OCI-LY3 (cell line): ENCODE measurements around the gene CNTNAP2.

ENCODE experiments used
- H2AFZ ChIP-seq: fragments of 200-600, 300-600 bp; shearing (Covaris generic); 2 replicates; pipeline ENCODE4 v1.6.0; 2014; ENCODE audit warnings: antibody characterized with exemption, low read depth, low read length
- H3K27ac ChIP-seq: fragments of 200-600, 300-600 bp; sonication (generic); 2 replicates; pipeline ENCODE4 v1.5.1; 2014; ENCODE audit warnings: mild to moderate bottlenecking, low read length, moderate library complexity, mixed read lengths
- H3K27me3 ChIP-seq: fragments of 200-600, 300-600 bp; sonication (generic); 2 replicates; pipeline ENCODE4 v1.6.1; 2014; ENCODE audit warnings: low read depth, low read length, mixed read lengths
- H3K36me3 ChIP-seq: fragments of 200-600, 300-600 bp; sonication (generic); replicated peaks from 2 replicates; pipeline ENCODE3; 2014; ENCODE audit warnings: low read depth, low read length, mixed read lengths
- H3K4me1 ChIP-seq: fragments of 300-600, 200-600 bp; sonication (generic); 2 replicates; pipeline ENCODE4 v1.6.1; 2014; ENCODE audit warnings: low read length, mixed read lengths
- H3K4me2 ChIP-seq: fragments of 200-600, 300-600 bp; sonication (generic); 2 replicates; pipeline ENCODE4 v1.6.1; 2014; ENCODE audit warnings: low read length, mixed read lengths
- H3K4me3 ChIP-seq: fragments of 300-600, 200-600 bp; sonication (generic); 2 replicates; pipeline ENCODE4 v1.5.1; 2014; ENCODE audit warnings: antibody characterized with exemption, mild to moderate bottlenecking, low read length, moderate library complexity
- H3K79me2 ChIP-seq: fragments of 300-600, 200-600 bp; shearing (Covaris generic); 2 replicates; pipeline ENCODE4 v1.6.1; 2014; ENCODE audit warnings: mild to moderate bottlenecking, low read length, mixed read lengths
- H3K9ac ChIP-seq: fragments of 300-600, 200-600 bp; shearing (Covaris generic); 2 replicates; pipeline ENCODE4 v1.6.0; 2014; ENCODE audit warnings: mild to moderate bottlenecking, low read length, moderate library complexity
- H3K9me3 ChIP-seq: fragments of 200-600, 300-600 bp; shearing (Covaris generic); 2 replicates; pipeline ENCODE4 v1.6.1; 2014; ENCODE audit warnings: low read length, mixed read lengths; ENCODE audit not compliant: insufficient read depth
- H4K20me1 ChIP-seq: fragments of 200-600, 300-600 bp; sonication (generic); 2 replicates; pipeline ENCODE4 v1.6.1; 2016; ENCODE audit warnings: low read length, mixed read lengths; ENCODE audit not compliant: insufficient read depth
- EZH2phosphoT487 ChIP-seq: fragments of 200-600 bp; shearing (Covaris generic); IDR thresholded peaks from 2 replicates; pipeline ENCODE4 v1.6.1; 2018; ENCODE audit warnings: antibody characterized with exemption, mixed run types, low read depth
- TF ChIP-seq, protein P1 (sequence below): fragments of 200-600, 300-600 bp; sonication (generic); IDR thresholded peaks from 2 replicates; pipeline ENCODE4 v1.5.1; 2014; ENCODE audit warnings: antibody characterized with exemption, low read length, low read depth

Gene CNTNAP2

GRCh38 chr7:148191391-148192065, 2074.9 kb downstream of the CNTNAP2 start:
- Histone ChIP-seq H3K4me1 (no peaks in the 10 kb centered on the region), H4K20me1 (no peaks in the 10 kb centered on the region), H3K4me3 (no peak overlapping the region), H3K36me3 (no peaks in the 10 kb centered on the region), H3K27ac (no peak overlapping the region), H2AFZ (no peak overlapping the region), H3K9me3 (no peaks in the 10 kb centered on the region), H3K79me2 (no peaks in the 10 kb centered on the region), H3K9ac (no peak overlapping the region), H3K4me2 (no peak overlapping the region), H3K27me3 (no peaks in the 10 kb centered on the region)
- no peak for TF ChIP-seq EZH2phosphoT487
- TF ChIP-seq, protein P1, sequence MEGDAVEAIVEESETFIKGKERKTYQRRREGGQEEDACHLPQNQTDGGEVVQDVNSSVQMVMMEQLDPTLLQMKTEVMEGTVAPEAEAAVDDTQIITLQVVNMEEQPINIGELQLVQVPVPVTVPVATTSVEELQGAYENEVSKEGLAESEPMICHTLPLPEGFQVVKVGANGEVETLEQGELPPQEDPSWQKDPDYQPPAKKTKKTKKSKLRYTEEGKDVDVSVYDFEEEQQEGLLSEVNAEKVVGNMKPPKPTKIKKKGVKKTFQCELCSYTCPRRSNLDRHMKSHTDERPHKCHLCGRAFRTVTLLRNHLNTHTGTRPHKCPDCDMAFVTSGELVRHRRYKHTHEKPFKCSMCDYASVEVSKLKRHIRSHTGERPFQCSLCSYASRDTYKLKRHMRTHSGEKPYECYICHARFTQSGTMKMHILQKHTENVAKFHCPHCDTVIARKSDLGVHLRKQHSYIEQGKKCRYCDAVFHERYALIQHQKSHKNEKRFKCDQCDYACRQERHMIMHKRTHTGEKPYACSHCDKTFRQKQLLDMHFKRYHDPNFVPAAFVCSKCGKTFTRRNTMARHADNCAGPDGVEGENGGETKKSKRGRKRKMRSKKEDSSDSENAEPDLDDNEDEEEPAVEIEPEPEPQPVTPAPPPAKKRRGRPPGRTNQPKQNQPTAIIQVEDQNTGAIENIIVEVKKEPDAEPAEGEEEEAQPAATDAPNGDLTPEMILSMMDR: no peak

DNA sequence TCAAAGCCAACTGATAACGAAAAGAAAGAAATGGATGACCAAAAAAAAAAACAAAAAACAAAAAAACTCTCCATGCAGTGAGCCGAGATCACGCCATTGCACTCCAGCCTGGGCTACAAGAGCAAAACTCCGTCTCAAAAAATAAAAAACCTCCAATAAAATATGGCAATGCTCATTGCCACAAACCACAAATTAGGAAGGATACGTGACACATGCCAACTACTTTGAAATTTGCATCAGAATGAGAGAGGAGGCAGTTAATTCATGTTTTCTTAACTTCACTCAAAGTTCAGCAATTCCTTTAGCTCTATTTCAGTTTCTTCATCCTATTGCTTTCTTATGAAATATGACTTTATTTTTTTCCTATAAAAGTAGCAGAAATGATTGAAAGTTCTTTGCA, 2075.9 kb downstream of the CNTNAP2 start:
- H3K9ac ChIP-seq: no peak overlapping the region
- no peaks in the 10 kb centered on the region for H3K4me1 ChIP-seq
- TF ChIP-seq EZH2phosphoT487: no peak
- TF ChIP-seq, protein P1: no peak
- no peaks in the 10 kb centered on the region for H3K79me2 ChIP-seq
- peaks cover under 1% of the 10 kb centered on the region; the same call in 1 of the 2 replicates for H3K27me3 ChIP-seq
- H2AFZ ChIP-seq: no peak overlapping the region
- H3K27ac ChIP-seq: no peak overlapping the region
- H3K36me3 ChIP-seq: no peaks in the 10 kb centered on the region
- no peak overlapping the region for H3K4me2 ChIP-seq
- no peaks in the 10 kb centered on the region for H4K20me1 ChIP-seq
- H3K9me3 ChIP-seq: no peaks in the 10 kb centered on the region
- H3K4me3 ChIP-seq: no peak overlapping the region

DNA sequence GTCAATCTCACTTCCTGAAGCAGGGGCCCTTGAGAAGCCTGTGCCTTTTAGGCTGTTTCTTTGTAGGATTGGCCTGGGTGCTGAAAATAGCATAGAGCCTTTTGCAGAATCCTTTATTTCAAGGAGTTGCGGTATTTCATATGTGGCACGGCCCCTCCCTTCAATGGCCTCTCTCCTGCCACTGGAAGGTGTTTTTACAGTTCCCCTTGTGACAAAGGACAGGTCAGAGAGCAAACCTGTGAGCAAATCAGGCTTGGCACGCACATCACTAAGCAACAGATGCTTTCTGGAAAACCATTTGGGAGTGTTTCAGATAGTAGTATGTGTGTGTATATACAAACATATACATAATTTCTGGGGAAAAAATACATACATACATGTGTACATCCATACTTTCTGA, 2085.4 kb downstream of the CNTNAP2 start:
- no peak overlapping the region for H3K9ac ChIP-seq
- no peaks in the 10 kb centered on the region for H3K9me3 ChIP-seq
- H3K36me3 ChIP-seq: no peaks in the 10 kb centered on the region
- no peak overlapping the region for H3K4me3 ChIP-seq
- no peak for TF ChIP-seq EZH2phosphoT487
- TF ChIP-seq, protein P1: no peak
- H3K79me2 ChIP-seq: no peaks in the 10 kb centered on the region
- H3K4me2 ChIP-seq: no peak overlapping the region
- H3K27ac ChIP-seq: no peak overlapping the region
- peaks cover 4% of the 10 kb centered on the region; the same call in 1 of the 2 replicates for H3K27me3 ChIP-seq
- H3K4me1 ChIP-seq: no peaks in the 10 kb centered on the region
- no peak overlapping the region for H2AFZ ChIP-seq
- H4K20me1 ChIP-seq: no peaks in the 10 kb centered on the region

DNA sequence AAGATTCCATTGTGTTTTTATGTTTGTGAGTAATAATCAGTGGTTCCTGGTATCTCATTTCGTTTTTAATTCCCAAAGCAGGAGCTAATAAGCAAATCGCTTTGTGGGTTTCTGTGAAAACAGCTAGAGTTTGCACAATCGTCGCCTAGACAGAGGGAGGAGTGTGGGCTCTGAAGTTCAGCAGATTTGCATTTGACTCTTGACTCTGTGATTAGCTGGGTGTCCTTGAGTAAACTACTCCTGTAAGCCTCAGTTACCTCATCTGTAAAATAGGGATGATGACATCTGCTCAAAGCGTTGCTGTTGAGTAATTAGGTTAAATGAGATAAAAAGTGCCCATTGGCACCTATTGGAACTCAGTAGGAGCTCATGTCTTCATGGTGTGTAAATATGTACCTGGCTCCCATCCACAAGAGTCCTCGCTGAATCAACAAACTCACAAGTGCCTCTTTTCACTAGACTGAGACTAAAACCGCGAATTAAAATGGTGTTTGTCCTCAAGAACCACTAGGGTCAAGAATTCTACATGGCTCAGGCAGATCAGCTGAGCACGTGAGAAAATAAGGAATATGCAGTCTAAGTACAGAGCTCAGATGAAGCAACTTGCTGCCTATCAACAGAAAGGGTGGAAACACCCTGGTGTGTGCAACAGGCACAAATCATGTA, 2088.2 kb downstream of the CNTNAP2 start:
- H3K4me3 ChIP-seq: no peak overlapping the region

More for the DNA sequence above, 2088.2 kb downstream of the CNTNAP2 start:
- Histone ChIP-seq H3K27me3 (peaks cover 4% of the 10 kb centered on the region), H2AFZ (no peak overlapping the region), H3K9me3 (no peaks in the 10 kb centered on the region), H4K20me1 (no peaks in the 10 kb centered on the region), H3K27ac (no peak overlapping the region), H3K9ac (no peak overlapping the region), H3K4me1 (no peaks in the 10 kb centered on the region), H3K79me2 (no peaks in the 10 kb centered on the region), H3K4me2 (no peak overlapping the region), H3K36me3 (no peaks in the 10 kb centered on the region)
- no peak for TF ChIP-seq EZH2phosphoT487
- TF ChIP-seq, protein P1: no peak
